HS-27A (cell line): ENCODE measurements around the gene LAD1.

Experiments
- DNase-seq: peaks from one replicate; pipeline ENCODE4 v3.0.0-alpha.2; 2012; ENCODE audit warnings: low read depth, missing footprints

The LAD1 gene

DNA sequence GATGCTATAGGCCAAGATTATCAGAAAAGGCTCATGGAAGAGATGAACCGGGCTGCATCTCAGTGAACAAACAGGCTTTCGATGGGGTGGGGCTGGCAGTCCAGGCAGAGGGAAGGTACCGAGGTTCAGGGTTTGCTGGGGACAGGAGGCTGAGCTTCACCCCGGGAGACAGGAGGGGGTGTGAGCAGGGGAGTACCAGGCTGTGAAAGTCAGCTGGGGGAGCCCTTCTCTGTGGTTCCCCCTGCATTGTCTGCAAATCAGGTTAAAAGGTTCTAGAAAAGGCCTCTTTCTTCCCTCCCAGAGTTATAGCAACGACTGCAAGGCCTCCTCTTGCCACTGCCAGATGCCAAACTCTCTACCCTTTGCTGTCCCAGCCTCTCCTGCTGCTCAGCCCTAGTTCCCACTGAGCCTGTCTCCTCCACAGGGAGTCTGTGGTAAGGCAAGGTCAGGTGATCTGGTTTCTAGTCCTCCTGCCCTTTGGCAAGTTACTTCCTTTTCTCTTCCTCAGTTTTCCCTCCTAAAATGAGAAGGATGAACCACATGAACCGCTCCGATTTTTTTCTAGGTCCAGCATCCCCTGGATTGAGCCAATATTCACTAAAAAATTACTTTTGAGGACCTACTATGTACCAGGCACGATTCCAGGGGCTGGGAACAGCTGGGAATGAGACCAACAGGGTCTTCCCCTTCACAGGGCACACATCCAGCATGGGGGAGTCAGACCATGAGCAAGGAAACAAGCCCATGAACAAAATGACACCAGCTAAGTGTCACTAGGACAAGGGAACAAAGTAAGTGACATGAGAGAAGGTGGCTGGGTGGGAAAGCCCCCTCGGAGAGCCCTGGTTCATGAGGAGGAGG is 7.2 kb downstream of the LAD1 start:
- DNase-seq, result no peak

DNA sequence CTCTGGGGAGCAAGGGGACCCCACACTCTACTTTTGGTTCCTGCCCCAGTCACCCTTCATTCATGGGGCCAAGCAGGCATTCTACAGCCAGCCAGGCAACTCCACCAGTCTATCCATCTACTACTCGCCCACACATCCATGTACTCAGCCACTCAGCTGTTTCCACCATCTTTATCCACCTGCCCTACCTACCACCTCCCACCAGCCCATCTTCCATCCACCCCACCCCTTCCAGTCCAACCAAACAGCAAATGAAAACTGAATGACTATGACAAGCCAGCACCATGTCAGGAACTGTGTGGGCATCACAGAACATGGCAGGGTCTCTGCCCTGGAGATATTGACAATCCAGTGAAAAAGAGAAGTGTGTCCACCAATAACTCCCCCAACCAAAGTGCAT is 7.9 kb downstream of the LAD1 start:
- DNase-seq, result no peak

DNA sequence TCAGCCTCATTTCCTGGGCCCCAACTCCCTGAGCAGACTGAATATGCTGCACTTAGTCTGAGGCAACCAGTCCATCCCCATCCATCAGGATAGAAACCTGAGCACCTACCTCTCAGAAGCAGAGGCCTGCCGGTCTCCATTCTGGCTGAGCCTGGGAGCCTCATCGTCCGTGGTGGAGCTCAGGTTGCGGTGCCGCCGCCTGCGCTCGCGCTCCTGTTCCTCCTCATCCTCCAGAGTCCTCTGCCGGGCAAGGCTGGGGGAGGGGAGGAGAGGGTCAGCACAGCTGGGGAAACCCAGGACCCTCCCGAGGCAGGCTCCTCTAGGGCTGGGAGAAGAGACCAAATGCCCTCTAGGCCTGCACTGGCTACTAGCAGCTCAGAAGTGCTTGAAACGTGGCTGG is 10.1 kb downstream of the LAD1 start:
- no peak for DNase-seq

DNA sequence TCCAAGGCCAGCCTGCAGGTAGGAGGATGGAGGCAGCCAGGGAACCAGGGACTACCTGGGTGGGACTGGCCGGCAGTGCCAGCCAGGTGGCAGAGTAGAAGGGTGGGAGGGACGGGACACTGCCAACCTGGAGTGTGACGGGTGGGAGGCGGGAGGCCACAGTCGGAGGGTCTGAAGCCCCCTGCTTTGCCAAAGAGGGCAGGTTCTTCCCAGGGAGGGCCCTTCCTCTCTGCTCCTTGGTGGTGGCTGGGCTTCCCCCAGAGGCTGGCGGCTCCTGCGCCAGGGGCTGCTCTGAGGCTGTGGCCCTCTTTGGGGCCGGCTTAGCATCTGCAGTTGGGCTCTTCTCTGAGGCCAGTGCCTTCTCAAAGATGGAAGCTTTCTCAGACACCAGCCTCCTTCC is 12.9 kb downstream of the LAD1 start:
- no peak for DNase-seq

DNA sequence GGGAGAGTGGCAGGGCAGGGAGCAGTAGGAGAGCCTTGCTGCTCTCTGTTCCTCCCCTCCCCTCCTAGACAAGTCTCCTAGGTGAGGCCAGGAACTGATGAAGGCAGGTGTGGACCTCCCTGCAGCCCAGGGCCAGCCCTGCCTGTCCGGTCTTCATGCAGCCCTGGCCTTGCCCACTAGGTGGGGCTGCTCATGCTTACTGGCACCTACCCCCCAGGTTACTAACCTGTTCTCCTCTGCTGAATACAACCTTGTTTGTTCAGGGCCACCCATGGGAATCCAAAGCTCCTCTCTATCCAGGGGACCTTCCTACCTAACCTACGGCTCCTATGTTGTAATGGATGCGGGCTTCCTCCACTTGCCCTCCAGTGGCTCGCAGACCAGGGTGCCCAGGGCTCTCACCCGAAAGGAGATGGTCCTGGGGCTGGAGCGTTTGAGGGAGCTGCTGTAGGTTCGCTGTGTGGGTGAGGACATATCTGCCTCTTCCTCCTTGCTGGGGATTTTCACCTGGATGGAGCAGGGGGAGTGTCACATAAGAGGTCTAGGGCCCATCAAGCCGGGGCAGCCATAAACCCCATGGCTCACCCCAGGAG is 13.7 kb downstream of the LAD1 start:
- peak; percentile 19 for DNase-seq

DNA sequence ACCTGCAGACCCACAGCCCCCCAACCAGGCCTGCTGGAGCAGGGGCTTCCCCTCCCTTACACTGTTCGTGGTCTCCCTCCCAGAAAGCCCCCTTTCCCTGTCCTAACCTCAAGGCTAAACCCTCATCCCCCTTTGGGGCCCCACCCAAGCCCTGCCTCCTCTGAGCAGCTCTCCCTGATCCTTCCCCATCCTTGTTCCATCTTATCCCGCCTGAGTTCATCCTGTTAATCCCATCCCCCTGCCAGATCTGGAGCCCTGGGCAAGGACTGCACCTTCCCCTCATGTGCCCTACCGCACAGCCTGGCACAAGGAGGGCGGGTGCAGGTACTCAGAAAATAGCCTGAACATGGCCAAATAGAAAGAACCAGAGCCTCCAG is 14.7 kb downstream of the LAD1 start:
- no peak for DNase-seq

DNA sequence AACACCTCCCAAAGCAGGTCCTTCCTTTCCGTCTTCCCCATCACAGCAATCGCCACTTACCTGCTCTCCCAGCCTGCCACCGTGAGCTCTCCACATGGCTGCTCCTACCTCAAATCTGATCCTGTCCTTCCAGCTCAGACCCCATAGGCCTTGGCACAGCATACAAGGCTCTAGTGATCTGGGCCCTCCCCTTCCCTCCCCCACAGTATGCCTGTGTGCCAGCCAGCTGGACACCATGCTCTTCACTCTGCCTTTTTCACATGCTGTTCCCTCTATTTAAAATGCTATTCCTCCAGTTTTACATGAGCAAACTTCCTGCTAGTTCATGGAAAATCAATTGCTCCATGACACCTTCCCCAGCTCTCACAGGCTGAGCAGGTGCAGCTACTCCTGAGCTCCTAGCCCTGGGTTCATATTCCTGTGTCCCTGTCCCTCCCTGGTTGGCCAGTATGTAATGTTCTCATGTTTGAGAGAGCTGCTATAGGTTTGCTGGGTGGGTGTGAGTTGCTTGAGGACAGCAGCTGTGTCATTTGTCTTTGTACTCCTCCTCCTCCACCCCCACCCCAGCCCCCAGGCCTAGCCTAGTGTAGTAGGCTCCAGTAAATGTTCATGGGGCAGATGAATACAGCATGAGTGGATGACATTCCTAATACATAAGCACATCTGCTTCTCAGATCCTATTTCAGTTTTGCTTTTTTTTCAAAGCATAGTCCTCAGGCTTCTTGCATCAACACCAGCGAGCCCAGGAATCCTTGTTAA is 15.3 kb downstream of the LAD1 start:
- peak; percentile 89 for DNase-seq

DNA sequence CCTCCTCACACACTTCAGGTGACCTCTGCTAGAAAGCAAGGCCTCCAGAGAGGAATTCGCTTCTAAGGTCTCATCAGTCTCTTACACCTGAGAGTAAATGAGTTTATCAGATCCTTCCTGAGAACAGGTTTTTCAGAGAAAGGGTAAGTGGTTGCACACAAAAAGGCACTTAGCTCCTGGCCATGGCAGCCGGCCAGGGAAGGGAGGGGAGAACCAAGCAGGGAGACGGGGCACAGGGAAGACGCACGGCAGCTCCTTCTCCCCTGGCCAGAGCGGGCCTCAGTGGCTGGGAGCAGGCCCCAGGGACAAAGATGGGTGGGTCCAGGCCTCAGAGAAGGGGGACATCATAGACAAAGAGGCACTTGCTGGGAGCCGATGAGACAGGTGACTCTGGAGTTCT is 18.0 kb downstream of the LAD1 start:
- DNase-seq, result no peak

DNA sequence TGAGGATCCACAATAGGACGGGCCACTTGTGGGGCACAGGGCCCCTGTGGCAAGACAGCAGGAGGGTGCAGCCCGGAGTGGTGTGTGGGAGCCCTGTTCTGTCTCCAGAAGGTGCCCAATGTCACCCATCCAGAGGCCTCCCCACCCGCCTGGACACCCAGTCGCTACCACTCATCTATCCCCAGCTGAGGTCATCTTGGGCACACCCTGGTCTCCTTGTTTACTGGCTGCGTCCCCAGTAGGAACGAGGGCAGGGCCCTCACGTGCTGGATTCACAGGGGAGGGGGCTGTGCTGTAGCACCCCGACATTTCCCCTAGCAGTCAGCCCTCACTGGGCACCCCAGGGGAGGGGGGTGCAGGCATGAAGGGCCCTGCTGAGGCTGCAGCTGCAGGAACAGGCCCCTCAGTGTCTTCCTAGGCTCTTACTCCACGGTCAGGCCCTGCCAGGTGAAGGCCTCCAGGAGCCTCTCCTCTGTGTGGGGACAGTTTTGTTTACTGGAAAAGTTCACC is 19.3 kb downstream of the LAD1 start:
- DNase-seq, result no peak

DNA sequence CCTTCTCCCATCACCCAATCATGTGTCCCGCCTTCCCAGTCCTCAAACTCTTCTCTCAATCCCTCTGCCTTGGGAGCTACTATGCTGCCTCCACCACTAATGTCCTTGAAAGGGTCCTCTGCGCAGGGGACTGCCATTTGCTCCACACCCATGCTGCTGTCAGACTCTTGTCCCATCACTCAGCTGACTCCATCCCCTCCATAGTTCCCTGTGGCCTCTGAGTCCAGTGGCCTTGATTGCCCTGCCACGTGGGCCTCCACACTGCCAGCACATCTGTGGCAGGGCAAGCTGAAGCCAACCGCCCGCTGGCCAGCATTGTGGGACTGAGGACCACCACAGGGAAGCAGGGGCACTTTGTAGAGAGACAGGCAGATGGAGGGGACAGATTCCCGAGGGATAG is 20.3 kb downstream of the LAD1 start:
- no peak for DNase-seq

DNA sequence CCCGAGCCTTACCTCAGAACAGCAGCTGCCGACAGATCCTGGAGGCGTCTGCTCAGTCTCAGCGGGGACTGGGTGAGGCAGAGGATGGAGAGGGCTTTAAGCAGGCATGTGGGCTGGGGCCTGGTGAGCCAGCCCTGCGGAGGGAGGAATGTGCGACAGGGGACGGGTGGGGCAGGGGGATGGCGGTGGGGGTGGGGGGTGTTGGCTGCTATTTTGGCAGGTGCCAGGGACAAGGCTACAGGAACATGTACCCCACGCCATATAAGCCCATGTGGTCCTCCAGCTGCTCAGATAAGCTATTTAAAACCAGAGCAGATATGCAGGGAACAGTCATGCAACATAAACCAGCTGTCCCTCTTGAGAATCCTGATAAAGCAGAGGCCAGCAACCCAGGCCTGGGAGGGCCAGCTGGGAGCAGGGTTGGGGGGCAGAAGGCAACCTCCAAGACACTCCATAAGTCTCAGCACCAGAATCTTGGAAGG is 21.5 kb downstream of the LAD1 start, which contains the start of gene TNNT2:
TNNT2 (minus strand) TSS at position 70 of the 482 bp plus-strand sequence. CDS start 4,426 bp downstream, outside the sequence.
- no peak for DNase-seq

DNA sequence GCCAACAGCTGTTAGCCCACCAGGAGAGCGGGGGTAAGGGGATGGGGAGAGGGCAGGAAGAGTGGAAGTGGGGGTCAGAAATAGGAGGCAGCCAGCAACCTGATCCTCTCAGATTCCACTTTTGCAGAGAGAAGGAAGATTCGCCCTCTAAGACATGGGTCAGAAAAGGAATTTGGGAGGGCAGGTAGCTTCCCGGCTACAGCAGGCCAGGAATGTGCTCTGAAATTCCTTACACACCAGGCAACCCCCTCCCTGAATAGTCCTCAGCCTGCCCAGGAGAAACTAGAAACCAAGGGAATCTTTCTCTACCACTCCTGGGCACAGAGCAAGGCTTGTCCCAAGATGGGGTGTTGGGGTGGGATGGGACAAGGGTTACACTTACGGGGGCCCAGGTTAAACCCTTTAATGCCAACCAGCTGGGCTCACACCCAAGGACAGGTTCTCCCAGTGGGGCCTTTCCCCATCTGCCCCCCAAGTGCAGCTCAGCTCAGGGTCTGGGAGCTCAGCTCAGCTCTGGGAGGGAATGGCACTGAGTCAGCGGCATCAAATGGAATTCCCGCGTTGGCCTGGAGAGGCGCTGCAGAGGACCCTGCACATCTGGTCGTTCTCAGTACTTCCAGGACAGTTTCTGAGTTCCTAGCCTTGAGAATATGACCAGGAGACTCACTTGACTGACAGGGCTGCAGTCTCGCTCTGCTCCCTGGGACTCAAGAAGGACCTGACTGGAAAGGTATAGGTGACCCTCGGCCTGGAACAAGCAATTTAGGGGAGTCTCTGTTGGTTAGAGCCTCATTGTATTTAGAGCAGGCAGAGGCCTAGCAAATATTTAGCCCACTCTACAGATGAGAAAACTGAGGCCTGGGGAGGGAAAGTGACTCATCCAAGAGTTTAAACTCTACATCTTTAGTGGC is 22.4 kb downstream of the LAD1 start:
- DNase-seq, result peak; percentile 51

DNA sequence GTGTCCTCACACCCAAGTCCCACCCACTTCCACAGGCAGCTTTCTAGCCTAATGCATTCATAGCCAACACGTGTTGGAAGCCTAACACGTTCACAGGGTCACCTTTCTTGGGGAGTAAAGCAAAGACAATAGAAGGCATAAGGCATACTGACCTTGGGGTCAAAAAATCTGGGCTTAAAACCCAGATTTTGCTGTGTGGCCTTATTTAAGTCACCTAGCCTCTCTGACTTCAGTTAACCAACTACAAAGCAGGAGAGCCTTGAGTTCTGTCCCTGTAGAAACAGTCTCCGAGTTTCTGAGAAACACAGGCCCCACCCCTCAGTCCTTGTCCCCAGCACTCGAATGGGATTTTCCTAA is 23.0 kb downstream of the LAD1 start:
- DNase-seq, result no peak

DNA sequence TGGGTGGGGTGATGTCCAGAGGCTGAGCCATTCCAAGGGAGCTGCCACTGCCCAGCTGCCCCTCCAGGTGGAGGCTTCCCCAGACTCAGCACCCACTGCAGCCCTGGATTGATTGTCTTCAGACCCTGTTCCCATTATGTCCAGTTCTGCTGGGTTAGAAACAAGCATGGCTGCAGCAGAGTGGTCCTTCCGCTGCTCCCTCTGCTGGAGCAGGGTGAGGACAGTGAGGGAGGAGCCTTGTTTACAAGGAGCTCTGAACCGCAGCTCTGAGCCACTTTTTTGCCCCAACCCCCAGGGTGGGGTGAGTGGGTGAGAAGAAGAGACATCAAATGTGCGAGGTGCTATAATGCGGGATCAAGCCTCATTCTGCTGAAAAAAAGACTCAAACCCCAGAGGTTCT is 24.0 kb downstream of the LAD1 start:
- DNase-seq, result no peak

DNA sequence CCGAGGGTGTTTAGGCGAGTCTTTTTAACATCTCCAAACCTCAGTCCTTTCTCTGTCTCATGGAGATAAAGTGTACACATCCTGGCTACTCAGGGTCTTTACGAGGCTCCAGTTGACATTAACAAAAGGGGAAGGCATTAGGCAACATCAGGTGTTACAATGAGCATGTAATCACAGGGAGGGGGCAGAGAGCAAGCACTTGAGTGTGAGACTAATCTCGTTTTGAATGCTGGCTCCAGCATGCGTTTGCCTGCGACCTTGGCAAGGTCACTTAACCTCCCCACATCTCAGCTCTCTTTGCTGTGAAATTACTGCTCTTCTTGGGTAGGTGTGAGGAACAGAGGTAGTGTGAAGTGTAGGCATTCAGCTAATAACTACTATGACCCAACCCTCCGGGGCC is 24.8 kb downstream of the LAD1 start:
- no peak for DNase-seq

DNA sequence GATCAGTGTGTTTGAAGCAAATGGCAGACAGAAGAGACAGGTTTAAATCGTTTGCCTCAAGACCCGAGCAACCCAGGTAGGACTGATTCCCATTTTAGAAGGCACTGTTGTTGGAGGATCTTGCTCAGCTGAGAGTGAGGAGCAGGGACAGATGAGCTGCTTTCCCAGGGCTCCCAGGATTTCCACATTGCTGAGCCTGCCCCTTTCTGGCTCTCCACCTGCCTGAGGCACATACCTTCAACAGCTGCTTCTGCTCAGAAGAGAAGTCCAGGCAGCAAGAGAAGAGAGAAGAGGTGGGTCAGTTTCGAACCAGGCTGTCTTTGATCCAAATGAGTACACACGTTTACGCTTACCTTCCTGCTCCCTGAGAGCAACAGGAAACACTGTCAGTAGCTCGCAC is 27.3 kb downstream of the LAD1 start:
- no peak for DNase-seq

DNA sequence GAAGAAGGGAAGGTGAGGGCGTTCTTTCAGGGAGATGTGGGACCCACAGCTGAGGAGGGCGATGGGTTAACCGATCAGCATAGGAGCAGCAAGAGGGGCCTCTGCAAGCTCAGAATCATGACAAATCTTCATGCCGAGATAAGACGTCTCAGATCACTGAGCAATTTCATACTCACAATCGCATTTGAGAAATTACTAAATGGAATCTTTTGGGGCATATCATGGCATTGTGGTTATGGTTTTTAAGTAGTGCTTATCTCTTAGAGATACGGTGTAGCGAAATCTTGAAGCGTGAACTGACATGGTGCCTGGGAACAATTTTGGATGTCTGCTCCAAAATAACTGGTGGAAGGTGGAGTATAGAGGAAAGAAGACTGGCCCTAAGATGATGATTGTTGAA is 27.8 kb downstream of the LAD1 start:
- DNase-seq, result no peak

DNA sequence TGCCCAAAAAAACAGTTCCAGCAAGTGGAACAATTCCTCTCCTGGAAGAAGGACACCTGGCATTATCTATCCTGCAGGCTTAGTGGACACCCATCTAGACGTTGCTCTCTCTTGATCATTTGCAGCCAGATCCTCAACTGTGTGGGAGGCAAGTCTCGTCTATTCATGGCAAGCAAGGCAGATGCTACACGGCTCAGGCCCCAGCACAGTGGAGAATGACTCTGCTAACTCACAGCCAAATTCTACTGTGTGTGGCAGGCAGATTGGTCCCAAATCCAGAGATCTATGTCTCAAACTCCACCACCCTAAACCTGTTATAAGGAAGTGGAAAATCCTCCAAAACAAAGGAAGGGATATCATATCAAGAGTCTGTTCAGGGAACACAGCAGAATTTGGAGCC is 28.6 kb downstream of the LAD1 start:
- DNase-seq, result no peak

DNA sequence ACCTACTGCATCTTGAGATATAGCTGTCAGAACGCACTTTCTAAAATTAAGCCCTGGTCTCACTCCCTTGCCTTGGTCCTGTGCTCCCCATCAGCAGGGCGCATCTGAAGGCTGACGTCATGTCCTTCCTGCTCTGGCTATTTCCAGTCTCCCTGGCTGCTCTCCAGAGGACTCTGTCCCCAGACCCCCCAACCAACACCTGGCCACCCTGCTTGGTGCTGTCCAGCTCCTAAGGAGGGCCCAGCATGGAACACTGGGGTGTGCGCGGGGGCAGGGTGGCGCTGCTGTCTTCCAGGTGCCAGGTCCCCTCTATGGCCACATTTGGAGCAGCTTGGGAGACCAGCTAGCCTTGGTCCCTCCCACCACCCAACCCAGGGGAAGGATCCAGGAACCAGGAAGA is 29.9 kb downstream of the LAD1 start:
- no peak for DNase-seq

DNA sequence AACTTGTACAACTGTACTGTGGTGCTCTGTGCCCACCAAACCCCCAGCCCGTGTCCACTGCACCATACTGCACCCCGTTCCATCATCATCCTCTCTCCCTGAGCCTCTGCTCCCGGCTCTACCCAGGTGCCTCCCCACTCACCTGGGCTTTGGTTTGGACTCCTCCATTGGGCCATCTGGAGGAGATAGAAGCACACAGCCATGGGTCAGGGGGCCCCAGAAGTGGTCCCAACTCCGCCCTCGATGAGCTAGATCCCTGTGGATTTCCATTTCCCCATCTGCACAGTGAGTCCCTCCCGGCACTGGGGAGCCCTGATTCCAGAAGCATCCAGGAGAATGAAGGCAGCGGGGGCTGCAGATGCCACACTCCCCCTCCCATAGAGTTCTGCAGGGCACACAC is 32.4 kb downstream of the LAD1 start:
- no peak for DNase-seq

DNA sequence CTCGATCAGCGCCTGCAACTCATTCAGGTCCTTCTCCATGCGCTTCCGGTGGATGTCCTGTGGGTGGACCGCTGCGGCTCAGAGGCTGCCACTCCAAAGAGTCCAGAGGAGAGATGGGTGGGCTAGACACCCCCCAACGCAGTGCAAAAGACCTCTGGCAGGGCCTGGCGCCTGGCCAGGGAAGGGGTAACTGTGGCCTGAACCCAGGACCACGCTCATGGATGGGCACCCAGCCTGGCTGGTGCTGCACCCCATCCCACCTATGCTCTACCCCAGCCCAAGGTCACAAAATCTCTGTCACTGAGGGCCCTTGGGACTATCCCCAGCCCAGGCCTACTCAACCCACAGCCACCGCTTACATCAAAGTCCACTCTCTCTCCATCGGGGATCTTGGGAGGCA is 33.9 kb downstream of the LAD1 start:
- no peak for DNase-seq

DNA sequence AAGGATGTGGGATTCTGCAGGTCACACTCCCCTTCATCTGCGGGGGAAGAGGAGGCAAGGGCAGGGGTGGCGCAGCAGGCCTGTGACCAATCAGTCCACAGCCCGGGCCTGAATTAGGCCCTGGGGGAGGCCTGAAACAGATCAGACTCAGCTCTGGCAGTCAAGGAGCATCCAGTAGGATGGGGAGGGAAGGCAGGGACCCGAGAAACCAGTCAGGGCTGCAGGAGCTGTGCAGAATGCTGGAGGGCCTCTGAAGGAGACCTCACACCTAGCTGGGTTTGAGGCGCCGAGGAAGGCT is 34.4 kb downstream of the LAD1 start:
- no peak for DNase-seq
